Ovary (tissue), 9 donors: Measurements from ENCODE around the gene EPHB1. TPM values are rescaled to one million over a fixed set of nuclear protein-coding genes. Genes with fewer than 3 reads are reported as not detected.

Source experiments
- DNase-seq, 5 donors: peaks; one replicate each; pipeline ENCODE4 v3.0.0-alpha.2; 2019 to 2020
- H3K27ac ChIP-seq, 2 donors: fragments of 200-600 bp; one replicate each; pipeline versions ENCODE4 v1.5.1 to v1.8.0; 2019 to 2022
- H3K27me3 ChIP-seq: fragments of 200-600 bp; one replicate; pipeline ENCODE4 v1.8.0; 2022
- H3K36me3 ChIP-seq: fragments of 200-600 bp; sonication (generic); one replicate; pipeline ENCODE4 v1.5.1; 2019
- H3K4me1 ChIP-seq: one replicate; pipeline ENCODE4 v1.8.1; 2013; ENCODE audit warnings: mild to moderate bottlenecking, moderate library complexity; ENCODE audit not compliant: insufficient read depth
- H3K4me3 ChIP-seq: fragments of 200-600 bp; sonication (generic); one replicate; pipeline ENCODE4 v1.5.1; 2017
- H3K9me3 ChIP-seq, 2 donors: fragments of 200-600 bp in 1 of 2; sonication (generic) in 1 of 2; one replicate each; pipeline versions ENCODE4 v1.5.1 to v1.8.1; 2013 to 2019; ENCODE audit warnings: mild to moderate bottlenecking in 1 of 2, moderate library complexity in 1 of 2
- CTCF ChIP-seq, 3 donors: fragments of 450-650 bp in 2 of 3; fragments of 200-600 bp in 1 of 3; IDR thresholded peaks; one replicate each; pipeline versions ENCODE4 v1.5.1 to v1.8.0; 2016 to 2022; ENCODE audit warnings: antibody characterized with exemption in 3 of 3, mild to moderate bottlenecking in 1 of 3
- EP300 ChIP-seq: sonication (generic); formaldehyde crosslinking; IDR thresholded peaks from one replicate; pipeline ENCODE4 v1.6.1; 2017; ENCODE audit warnings: antibody characterized with exemption
- POLR2A ChIP-seq: fragments of 450-650 bp; IDR thresholded peaks from one replicate; pipeline ENCODE4 v1.6.1; 2017; ENCODE audit warnings: antibody characterized with exemption, mild to moderate bottlenecking, moderate library complexity
- WGBS, 3 donors: extraction: QIAGEN DNeasy Blood & Tissue Kit in 1 of 3; methylation state at CpG; one replicate each; pipeline versions ENCODE4 v1.1.5 to v1.1.7; 2013 to 2017; 5-methylcytosine and 5-hydroxymethylcytosine counted together
- intact Hi-C, 4 donors: fragments of 100-400 bp; cut with DNase I; formaldehyde crosslinking; loops; one replicate each; pipeline versions ENCODE4 v1.11.0 to v1.15.1; 2022 to 2023
- polyA plus RNA-seq, 2 donors: library from polyadenylated mRNA; stranded (reverse); fragments of 200-250 nt in 1 of 2; fragments of 350-450 nt in 1 of 2; fragmentation: Illumina TruSeq in 1 of 2; extraction: RNeasy Lipid Tissue Mini Kit (QIAGEN cat#74804) in 1 of 2; gene quantifications; one replicate each; pipeline ENCODE4 v1.2.3, GENCODE V29; 2013 to 2014
- total RNA-seq, 7 donors: library from RNA; depleted of rRNA in 2 of 7; stranded (reverse); fragments of >200 nt in 2 of 7; fragmentation: NEBNext Ultra II Directional in 3 of 7; extraction: Animal tissue kit (Norgen Biotek cat#: 25700) in 3 of 7; gene quantifications; one replicate each; pipeline versions ENCODE4 v1.1.0 to v1.2.4, GENCODE V29; 2016 to 2023
- donor health status: DM: no; HTN: no; CAD: no; lungs with moderate emphysema.
- donor health status: DM: no; HTN: no; CAD: no.
- donor health status: Bipolar disorder and iron deficiency.
- donor health status: DM: yes; HTN: yes; CAD: no.
- donor health status: DM: no; HTN: no; CAD: no.
- donor health status: DM: yes; HTN: yes; CAD: no.

Gene EPHB1
- total and polyA plus RNA-seq, 9 donors = 0.25 to 2.7 (median 1.0) TPM

GRCh38 chr3:134899786-134900185 is 104.7 kb downstream of the EPHB1 start:
- no peak for TF ChIP-seq POLR2A
- TF ChIP-seq EP300 = no peak
- no peak for TF ChIP-seq CTCF (IDR thresholded peaks at IDR 0.05)
- Histone ChIP-seq H3K9me3 (no peaks in the 10 kb centered on the region), H3K4me1 (no peaks in the 10 kb centered on the region), H3K4me3 (no peak overlapping the region), H3K27me3 (no peaks in the 10 kb centered on the region), H3K27ac (no peak overlapping the region), H3K36me3 (no peaks in the 10 kb centered on the region)
- no peak for DNase-seq
- intact Hi-C loops = no loop called here
- 91 to 96% (median 95%) methylated on average over 1 of the region's 1 CpG for WGBS, 3 donors

GRCh38 chr3:134900482-134900881 is 105.4 kb downstream of the EPHB1 start:
- Histone ChIP-seq H3K4me3 (no peak overlapping the region), H3K27ac (no peak overlapping the region), H3K27me3 (no peaks in the 10 kb centered on the region), H3K4me1 (no peaks in the 10 kb centered on the region), H3K9me3 (no peaks in the 10 kb centered on the region), H3K36me3 (no peaks in the 10 kb centered on the region)
- intact Hi-C loops = no loop called here
- TF ChIP-seq CTCF (IDR thresholded peaks at IDR 0.05) (no peak), POLR2A (no peak), EP300 (no peak)
- DNase-seq = no peak
- WGBS, 3 donors = 77 to 95% (median 77%) methylated on average over 1 of the region's 1 CpG

- Histone ChIP-seq H3K4me3 (no peak overlapping the region), H3K27ac (no peak overlapping the region), H3K27me3 (no peaks in the 10 kb centered on the region), H3K4me1 (no peaks in the 10 kb centered on the region), H3K36me3 (no peaks in the 10 kb centered on the region), H3K9me3 (no peaks in the 10 kb centered on the region)
- intact Hi-C loops = no loop called here
- WGBS, 3 donors = 76 to 90% (median 85%) methylated on average over 2 of the region's 2 CpGs
- DNase-seq = no peak
- TF ChIP-seq EP300 = no peak
Observed at GRCh38 chr3:134901461-134901860, 106.4 kb downstream of the EPHB1 start.

GRCh38 chr3:134903837-134904236 is 108.8 kb downstream of the EPHB1 start:
- no peaks in the 10 kb centered on the region for H3K9me3 ChIP-seq
- TF ChIP-seq EP300 = no peak
- TF ChIP-seq POLR2A = no peak
- TF ChIP-seq CTCF (IDR thresholded peaks at IDR 0.05) = no peak
- 22 to 49% (median 28%) methylated on average over 4 of the region's 4 CpGs for WGBS, 3 donors
- H3K27ac ChIP-seq = no peak overlapping the region
- H3K4me3 ChIP-seq = no peak overlapping the region
- intact Hi-C loops = no loop called here
- H3K36me3 ChIP-seq = no peaks in the 10 kb centered on the region
- no peaks in the 10 kb centered on the region for H3K4me1 ChIP-seq
- DNase-seq = no peak
- no peaks in the 10 kb centered on the region for H3K27me3 ChIP-seq

- 30 to 41% (median 35%) methylated on average over 6 of the region's 6 CpGs for WGBS, 3 donors
- H3K27ac ChIP-seq = no peak overlapping the region
- no peak for DNase-seq
- no peaks in the 10 kb centered on the region for H3K4me1 ChIP-seq
- no peaks in the 10 kb centered on the region for H3K9me3 ChIP-seq
- intact Hi-C loops = no loop called here
- H3K4me3 ChIP-seq = no peak overlapping the region
- H3K36me3 ChIP-seq = no peaks in the 10 kb centered on the region
- H3K27me3 ChIP-seq = no peaks in the 10 kb centered on the region
- TF ChIP-seq CTCF (IDR thresholded peaks at IDR 0.05) (no peak), EP300 (no peak), POLR2A (no peak)
Observed at GRCh38 chr3:134904241-134904771, 109.2 kb downstream of the EPHB1 start.
